Choroid plexus epithelial cell (primary cell): ENCODE data around the gene MEIS2.
A peak's percentile ranks its signal among the peaks of the same experiment; 100 is the strongest.

Source experiments
- DNase-seq: peaks from one replicate; pipeline ENCODE4 v3.0.0-alpha.2; 2010; ENCODE audit warnings: low read depth
- H3K4me3 ChIP-seq: 2 replicates; pipeline ENCODE4 v1.5.1; 2011; ENCODE audit warnings: low read depth, mild to moderate bottlenecking, control low read depth, low read length, moderate library complexity
- TF ChIP-seq, protein P1 (sequence below): conservative IDR thresholded peaks from 2 replicates; pipeline ENCODE4 v1.5.1; 2011; ENCODE audit warnings: low read depth, mild to moderate bottlenecking, control low read depth, inconsistent platforms, low read length, moderate library complexity

MEIS2 gene

DNA sequence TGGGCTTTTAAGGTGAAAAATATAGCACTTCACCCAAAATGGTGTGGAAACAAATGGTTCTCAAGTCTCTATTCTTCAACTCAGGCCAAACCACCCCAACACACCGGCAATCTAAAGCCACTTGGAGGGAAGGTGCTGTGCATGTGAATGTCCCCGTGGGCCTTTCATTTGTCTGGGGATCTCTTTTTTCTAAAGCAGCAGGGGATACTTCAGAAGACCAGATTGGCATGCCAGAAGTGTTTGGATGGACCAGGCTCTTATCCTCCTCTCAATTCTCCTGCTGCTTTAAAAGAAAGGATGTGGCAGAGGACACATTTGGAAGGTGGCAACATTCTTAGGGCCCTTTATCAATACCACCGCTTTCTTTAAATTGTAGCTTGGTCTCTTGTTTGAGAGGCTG is 193.1 kb downstream of the MEIS2 start:
- H3K4me3 ChIP-seq, result no peak overlapping the region
- TF ChIP-seq, protein P1, sequence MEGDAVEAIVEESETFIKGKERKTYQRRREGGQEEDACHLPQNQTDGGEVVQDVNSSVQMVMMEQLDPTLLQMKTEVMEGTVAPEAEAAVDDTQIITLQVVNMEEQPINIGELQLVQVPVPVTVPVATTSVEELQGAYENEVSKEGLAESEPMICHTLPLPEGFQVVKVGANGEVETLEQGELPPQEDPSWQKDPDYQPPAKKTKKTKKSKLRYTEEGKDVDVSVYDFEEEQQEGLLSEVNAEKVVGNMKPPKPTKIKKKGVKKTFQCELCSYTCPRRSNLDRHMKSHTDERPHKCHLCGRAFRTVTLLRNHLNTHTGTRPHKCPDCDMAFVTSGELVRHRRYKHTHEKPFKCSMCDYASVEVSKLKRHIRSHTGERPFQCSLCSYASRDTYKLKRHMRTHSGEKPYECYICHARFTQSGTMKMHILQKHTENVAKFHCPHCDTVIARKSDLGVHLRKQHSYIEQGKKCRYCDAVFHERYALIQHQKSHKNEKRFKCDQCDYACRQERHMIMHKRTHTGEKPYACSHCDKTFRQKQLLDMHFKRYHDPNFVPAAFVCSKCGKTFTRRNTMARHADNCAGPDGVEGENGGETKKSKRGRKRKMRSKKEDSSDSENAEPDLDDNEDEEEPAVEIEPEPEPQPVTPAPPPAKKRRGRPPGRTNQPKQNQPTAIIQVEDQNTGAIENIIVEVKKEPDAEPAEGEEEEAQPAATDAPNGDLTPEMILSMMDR, result no peak
- no peak for DNase-seq

DNA sequence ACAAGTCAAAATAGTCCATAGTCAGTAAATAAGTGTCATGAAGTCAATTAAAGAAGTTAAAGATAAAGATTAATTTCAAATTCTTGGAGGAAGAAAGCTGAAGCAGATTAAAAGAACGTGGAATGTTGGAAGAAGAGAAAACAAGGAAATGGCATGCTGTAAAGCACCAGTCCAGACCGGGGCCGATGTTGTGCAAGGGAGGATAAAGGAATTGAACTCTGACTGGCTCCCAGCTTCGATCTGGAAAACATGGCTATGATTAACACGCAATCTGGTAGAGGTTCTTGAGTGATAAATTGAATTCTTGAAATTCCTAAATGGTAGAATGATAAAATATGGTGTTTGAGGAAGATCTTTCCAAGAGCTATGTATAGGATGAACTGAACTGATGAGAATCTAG is 194.4 kb downstream of the MEIS2 start:
- peak; percentile 67 for DNase-seq

DNA sequence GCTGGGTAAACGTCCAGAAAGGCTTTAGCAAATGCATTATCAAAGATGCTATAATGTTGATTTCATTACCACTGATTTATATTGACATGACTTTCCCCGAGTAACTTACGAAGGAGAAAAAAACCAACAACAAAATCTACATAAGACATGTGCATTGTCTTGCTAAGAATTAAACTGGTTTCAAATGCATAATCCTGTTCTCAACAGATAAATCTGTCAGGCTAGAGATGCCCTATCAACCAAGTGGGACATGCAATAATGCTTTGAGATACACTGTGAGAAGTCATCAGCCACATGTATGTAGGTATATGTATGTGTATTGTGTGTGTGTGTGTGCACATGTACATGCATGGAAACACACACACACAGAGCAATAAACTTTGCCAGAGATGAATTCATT is 195.6 kb downstream of the MEIS2 start:
- no peak overlapping the region for H3K4me3 ChIP-seq
- TF ChIP-seq, protein P1, result no peak
- DNase-seq, result no peak

More for the DNA sequence above, 194.4 kb downstream of the MEIS2 start:
- no peak overlapping the region for H3K4me3 ChIP-seq
- TF ChIP-seq, protein P1, result no peak

DNA sequence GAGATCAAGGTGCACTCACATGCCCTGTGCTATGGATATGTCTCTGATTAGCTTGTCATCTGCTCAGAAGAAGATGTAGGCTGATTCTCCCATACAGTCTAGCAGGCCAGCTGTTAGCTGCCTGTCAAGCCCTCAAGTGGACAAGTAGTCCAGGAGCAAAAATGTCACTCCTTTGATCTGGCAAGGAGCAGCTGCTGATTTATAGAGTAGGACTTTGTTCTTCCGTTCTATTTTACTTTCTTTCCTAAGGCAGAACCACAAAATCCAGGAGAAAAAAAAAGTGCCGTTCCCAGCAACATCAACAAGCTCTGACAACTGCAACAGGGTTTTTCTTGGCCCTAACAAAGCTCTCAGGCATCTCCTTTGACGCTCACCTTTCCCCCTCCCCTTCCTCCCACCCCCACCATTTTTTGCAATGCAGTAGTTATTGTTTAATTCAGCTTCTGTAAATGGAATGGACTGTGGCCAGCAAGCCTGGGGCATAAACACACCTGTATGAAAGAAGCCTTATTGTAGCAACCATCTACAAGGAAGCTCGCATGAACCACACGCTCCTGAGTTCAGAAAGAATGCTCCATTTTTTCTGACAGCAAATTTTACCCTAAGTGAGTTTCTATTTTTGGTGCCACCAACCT is 196.3 kb downstream of the MEIS2 start:
- TF ChIP-seq, protein P1, result no peak
- no peak for DNase-seq
- no peak overlapping the region for H3K4me3 ChIP-seq

DNA sequence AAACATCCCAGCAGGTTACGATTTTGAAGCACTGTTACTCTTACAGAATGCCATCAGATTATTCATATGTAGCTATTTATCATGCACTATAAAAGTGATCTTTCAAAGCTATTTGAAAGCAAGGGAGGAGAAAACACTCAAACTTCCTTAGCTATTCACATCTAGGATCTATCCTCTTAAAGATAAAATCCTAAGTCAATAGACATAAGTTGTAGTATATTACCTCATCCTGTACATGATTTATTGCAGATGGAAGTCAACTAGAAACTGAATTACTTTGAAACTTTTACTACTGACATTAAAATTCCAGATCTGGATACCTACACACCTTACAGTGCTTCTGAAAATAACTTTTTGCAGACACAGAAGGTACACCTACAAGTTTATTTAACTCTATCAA is 197.2 kb downstream of the MEIS2 start:
- no peak for DNase-seq
- TF ChIP-seq, protein P1, result no peak
- no peak overlapping the region for H3K4me3 ChIP-seq

DNA sequence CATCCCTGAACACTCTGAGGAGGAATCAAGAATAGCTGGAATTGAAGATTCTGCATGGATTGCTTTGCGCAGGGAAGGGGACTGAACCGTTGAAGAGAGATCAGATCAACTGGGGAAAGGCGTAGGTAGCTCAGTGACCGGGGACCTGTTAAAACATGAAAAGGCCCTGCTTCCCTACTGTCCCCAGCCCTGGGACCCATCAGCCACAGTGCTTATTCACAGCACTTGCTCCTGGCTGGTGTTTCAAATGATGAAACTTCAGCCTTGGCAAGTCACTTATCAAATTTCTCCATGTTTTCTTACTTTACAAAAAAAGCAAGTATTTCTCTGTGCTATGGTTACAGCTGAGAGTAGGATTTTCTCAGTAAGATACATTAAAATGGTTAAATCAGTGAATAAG is 199.3 kb downstream of the MEIS2 start:
- TF ChIP-seq, protein P1, result no peak
- no peak overlapping the region for H3K4me3 ChIP-seq
- DNase-seq, result no peak

DNA sequence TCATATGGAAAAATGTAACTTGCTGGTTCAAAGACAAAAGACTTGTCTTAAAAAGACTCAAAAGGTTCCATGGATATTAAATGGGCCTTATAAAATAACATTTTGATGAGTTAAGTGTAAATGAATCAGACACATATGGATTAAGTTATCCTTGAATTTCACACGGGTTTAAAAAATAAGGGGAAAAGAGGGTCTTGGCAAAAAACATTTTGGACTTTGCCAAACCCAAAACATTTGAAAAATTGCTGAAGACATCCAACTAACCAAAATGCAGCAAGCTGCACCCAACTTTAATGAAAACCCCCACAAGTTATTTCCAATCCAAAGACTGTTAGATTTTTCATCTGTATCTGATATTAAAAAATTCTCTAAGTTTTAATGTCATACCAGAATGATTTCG is 200.7 kb downstream of the MEIS2 start:
- TF ChIP-seq, protein P1, result no peak
- DNase-seq, result no peak
- no peak overlapping the region for H3K4me3 ChIP-seq
